HepG2 (cell line): ENCODE results near the gene VGLL4. TPM values are rescaled to one million over a fixed set of nuclear protein-coding genes. Genes with fewer than 3 reads are reported as not detected.

ENCODE experiments used
- ELF1 ChIP-seq: sonication (generic); formaldehyde crosslinking; IDR thresholded peaks from 2 replicates; pipeline ENCODE4 v1.4.0; 2020; ENCODE audit warnings: missing genetic modification reagents
- ETV6 ChIP-seq: sonication (generic); formaldehyde crosslinking; conservative IDR thresholded peaks from 2 replicates; pipeline ENCODE4 v1.4.0; 2020; ENCODE audit warnings: missing genetic modification reagents
- HOXA7 ChIP-seq: sonication (generic); formaldehyde crosslinking; IDR thresholded peaks from 2 replicates; pipeline ENCODE4 v1.8.1; 2022; ENCODE audit warnings: mild to moderate bottlenecking, missing genetic modification reagents, moderate library complexity
- JUN ChIP-seq: sonication (generic); formaldehyde crosslinking; IDR thresholded peaks from 2 replicates; pipeline ENCODE4 v1.4.0; 2020; ENCODE audit warnings: mild to moderate bottlenecking, missing genetic modification reagents
- KAT7 ChIP-seq: IDR thresholded peaks from 2 replicates; pipeline ENCODE4 v1.6.1; 2018; ENCODE audit warnings: borderline replicate concordance, missing compliant biosample characterization
- KLF12 ChIP-seq: sonication (generic); formaldehyde crosslinking; IDR thresholded peaks from 2 replicates; pipeline ENCODE4 v1.4.0; 2020; ENCODE audit warnings: missing genetic modification reagents, borderline replicate concordance
- MYPOP ChIP-seq: sonication (generic); formaldehyde crosslinking; IDR thresholded peaks from 2 replicates; pipeline ENCODE4 v1.8.1; 2023; ENCODE audit warnings: mild to moderate bottlenecking, moderate library complexity, missing genetic modification reagents
- NAIF1 ChIP-seq: sonication (generic); formaldehyde crosslinking; IDR thresholded peaks from 2 replicates; pipeline ENCODE4 v1.5.0; 2020; ENCODE audit warnings: mild to moderate bottlenecking, missing genetic modification reagents, borderline replicate concordance
- NONO ChIP-seq, 2 experiments: fragments of 450-650 bp in 1 of 2; sonication (generic) in 1 of 2; formaldehyde crosslinking in 1 of 2; IDR thresholded peaks in 1 of 2; conservative IDR thresholded peaks in 1 of 2; 2 replicates each; pipeline versions ENCODE4 v1.6.1 to v1.8.0; 2017 to 2022; ENCODE audit warnings: mild to moderate bottlenecking in 1 of 2, missing genetic modification reagents in 1 of 2, moderate library complexity in 1 of 2
- PHB2 ChIP-seq: fragments of 450-650 bp; IDR thresholded peaks from 2 replicates; pipeline ENCODE4 v1.6.1; 2018; ENCODE audit not compliant: partially characterized antibody
- PITX1 ChIP-seq: sonication (generic); formaldehyde crosslinking; IDR thresholded peaks from 2 replicates; pipeline ENCODE4 v1.5.1; 2020; ENCODE audit warnings: mild to moderate bottlenecking, missing genetic modification reagents
- PRPF4 ChIP-seq: fragments of 200-400 bp; formaldehyde crosslinking; IDR thresholded peaks from 2 replicates; pipeline ENCODE4 v1.6.1; 2016; ENCODE audit warnings: low read length, low read depth; ENCODE audit not compliant: poor library complexity, severe bottlenecking
- ZNF18 ChIP-seq: sonication (generic); formaldehyde crosslinking; IDR thresholded peaks from 2 replicates; pipeline ENCODE4 v1.8.0; 2022; ENCODE audit warnings: mild to moderate bottlenecking, missing genetic modification reagents; ENCODE audit not compliant: insufficient replicate concordance
- ZNF180 ChIP-seq: sonication (generic); formaldehyde crosslinking; IDR thresholded peaks from 2 replicates; pipeline ENCODE4 v1.4.0; 2020; ENCODE audit warnings: low read depth, missing genetic modification reagents, borderline replicate concordance
- ZNF547 ChIP-seq: sonication (generic); formaldehyde crosslinking; IDR thresholded peaks from 2 replicates; pipeline ENCODE4 v1.5.1; 2020; ENCODE audit warnings: mild to moderate bottlenecking, missing genetic modification reagents
- ZNF720 ChIP-seq: sonication (generic); formaldehyde crosslinking; IDR thresholded peaks from 2 replicates; pipeline ENCODE4 v1.4.0; 2020; ENCODE audit warnings: missing genetic modification reagents
- ZNF776 ChIP-seq: sonication (generic); formaldehyde crosslinking; IDR thresholded peaks from 2 replicates; pipeline ENCODE4 v1.4.0; 2020; ENCODE audit warnings: mild to moderate bottlenecking, missing genetic modification reagents
- ZNF792 ChIP-seq: IDR thresholded peaks from 2 replicates; pipeline ENCODE4 v1.6.1; 2016
- polyA plus RNA-seq, 8 experiments: library from polyadenylated mRNA; depleted of rRNA in 3 of 8; stranded (reverse) in 7 of 8; unstranded in 1 of 8; fragments of >200 nt; fragmentation: Illumina TruSeq in 4 of 8; extraction: Trizol in 4 of 8; gene quantifications; 2 replicates each; pipeline versions ENCODE4 v1.2.1 to v1.2.3, GENCODE V29; 2011 to 2016; ENCODE audit warnings: low read depth in 4 of 8, missing spikeins in 1 of 8, mixed read lengths in 1 of 8; ENCODE audit not compliant: insufficient read depth in 1 of 8
- total RNA-seq, 5 experiments: library from RNA; depleted of rRNA; stranded (reverse); fragments of >200 nt; fragmentation: Illumina TruSeq; extraction: Trizol; gene quantifications; 2 replicates each; pipeline ENCODE4 v1.2.3, GENCODE V29; 2016; ENCODE audit warnings: low read depth in 1 of 5
- TF ChIP-seq, protein P1 (sequence below): sonication (generic); formaldehyde crosslinking; IDR thresholded peaks from 2 replicates; pipeline ENCODE4 v1.5.0; 2020; ENCODE audit warnings: missing genetic modification reagents
- TF ChIP-seq, protein P2 (sequence below): sonication (generic); formaldehyde crosslinking; IDR thresholded peaks from 2 replicates; pipeline ENCODE4 v1.4.0; 2020; ENCODE audit warnings: mild to moderate bottlenecking, missing genetic modification reagents
- TF ChIP-seq, protein P3 (sequence below): sonication (generic); formaldehyde crosslinking; IDR thresholded peaks from 2 replicates; pipeline ENCODE4 v1.5.0; 2020; ENCODE audit warnings: mild to moderate bottlenecking, missing genetic modification reagents

Gene VGLL4
- total and polyA plus RNA-seq, 2 of the 13 experiments (the other 11 are each of a cell fraction or from before 2014, with no cell fraction given) = 23.2 to 39.0 TPM

- no peak for TF ChIP-seq PRPF4
- no peak for TF ChIP-seq HOXA7 (CRISPR knock-in tag)
- TF ChIP-seq NONO (IDR thresholded peaks at IDR 0.05) = no peak
- no peak for TF ChIP-seq NONO (CRISPR knock-in tag; conservative IDR thresholded peaks at IDR 0.05)
- no peak for TF ChIP-seq ZNF776 (CRISPR knock-in tag)
- TF ChIP-seq KAT7 (CRISPR knock-in tag) = peak; percentile 62; the same call in 1 of the 2 replicates
- TF ChIP-seq PITX1 (CRISPR knock-in tag) = 0 out of 2 replicates have a peak, but pooled peaks have one; percentile 48
- TF ChIP-seq, protein P1, sequence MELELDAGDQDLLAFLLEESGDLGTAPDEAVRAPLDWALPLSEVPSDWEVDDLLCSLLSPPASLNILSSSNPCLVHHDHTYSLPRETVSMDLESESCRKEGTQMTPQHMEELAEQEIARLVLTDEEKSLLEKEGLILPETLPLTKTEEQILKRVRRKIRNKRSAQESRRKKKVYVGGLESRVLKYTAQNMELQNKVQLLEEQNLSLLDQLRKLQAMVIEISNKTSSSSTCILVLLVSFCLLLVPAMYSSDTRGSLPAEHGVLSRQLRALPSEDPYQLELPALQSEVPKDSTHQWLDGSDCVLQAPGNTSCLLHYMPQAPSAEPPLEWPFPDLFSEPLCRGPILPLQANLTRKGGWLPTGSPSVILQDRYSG (CRISPR knock-in tag) = no peak
- no peak; the same call in 1 of the 2 replicates for TF ChIP-seq ELF1 (CRISPR knock-in tag)
- no peak for TF ChIP-seq MYPOP (CRISPR knock-in tag)
- TF ChIP-seq JUN (CRISPR knock-in tag) = no peak
- no peak for TF ChIP-seq ZNF18 (CRISPR knock-in tag)
- TF ChIP-seq, protein P2, sequence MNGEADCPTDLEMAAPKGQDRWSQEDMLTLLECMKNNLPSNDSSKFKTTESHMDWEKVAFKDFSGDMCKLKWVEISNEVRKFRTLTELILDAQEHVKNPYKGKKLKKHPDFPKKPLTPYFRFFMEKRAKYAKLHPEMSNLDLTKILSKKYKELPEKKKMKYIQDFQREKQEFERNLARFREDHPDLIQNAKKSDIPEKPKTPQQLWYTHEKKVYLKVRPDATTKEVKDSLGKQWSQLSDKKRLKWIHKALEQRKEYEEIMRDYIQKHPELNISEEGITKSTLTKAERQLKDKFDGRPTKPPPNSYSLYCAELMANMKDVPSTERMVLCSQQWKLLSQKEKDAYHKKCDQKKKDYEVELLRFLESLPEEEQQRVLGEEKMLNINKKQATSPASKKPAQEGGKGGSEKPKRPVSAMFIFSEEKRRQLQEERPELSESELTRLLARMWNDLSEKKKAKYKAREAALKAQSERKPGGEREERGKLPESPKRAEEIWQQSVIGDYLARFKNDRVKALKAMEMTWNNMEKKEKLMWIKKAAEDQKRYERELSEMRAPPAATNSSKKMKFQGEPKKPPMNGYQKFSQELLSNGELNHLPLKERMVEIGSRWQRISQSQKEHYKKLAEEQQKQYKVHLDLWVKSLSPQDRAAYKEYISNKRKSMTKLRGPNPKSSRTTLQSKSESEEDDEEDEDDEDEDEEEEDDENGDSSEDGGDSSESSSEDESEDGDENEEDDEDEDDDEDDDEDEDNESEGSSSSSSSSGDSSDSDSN (CRISPR knock-in tag) = no peak
- TF ChIP-seq PHB2 = no peak
- TF ChIP-seq, protein P3, sequence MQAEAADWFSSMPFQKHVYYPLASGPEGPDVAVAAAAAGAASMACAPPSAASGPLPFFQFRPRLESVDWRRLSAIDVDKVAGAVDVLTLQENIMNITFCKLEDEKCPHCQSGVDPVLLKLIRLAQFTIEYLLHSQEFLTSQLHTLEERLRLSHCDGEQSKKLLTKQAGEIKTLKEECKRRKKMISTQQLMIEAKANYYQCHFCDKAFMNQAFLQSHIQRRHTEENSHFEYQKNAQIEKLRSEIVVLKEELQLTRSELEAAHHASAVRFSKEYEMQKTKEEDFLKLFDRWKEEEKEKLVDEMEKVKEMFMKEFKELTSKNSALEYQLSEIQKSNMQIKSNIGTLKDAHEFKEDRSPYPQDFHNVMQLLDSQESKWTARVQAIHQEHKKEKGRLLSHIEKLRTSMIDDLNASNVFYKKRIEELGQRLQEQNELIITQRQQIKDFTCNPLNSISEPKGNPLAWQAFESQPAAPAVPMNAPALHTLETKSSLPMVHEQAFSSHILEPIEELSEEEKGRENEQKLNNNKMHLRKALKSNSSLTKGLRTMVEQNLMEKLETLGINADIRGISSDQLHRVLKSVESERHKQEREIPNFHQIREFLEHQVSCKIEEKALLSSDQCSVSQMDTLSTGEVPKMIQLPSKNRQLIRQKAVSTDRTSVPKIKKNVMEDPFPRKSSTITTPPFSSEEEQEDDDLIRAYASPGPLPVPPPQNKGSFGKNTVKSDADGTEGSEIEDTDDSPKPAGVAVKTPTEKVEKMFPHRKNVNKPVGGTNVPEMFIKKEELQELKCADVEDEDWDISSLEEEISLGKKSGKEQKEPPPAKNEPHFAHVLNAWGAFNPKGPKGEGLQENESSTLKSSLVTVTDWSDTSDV (CRISPR knock-in tag) = no peak
- TF ChIP-seq ZNF792 (CRISPR knock-in tag) = peak; percentile 55
- no peak for TF ChIP-seq ZNF547 (CRISPR knock-in tag)
- TF ChIP-seq ZNF720 (CRISPR knock-in tag) = no peak
- no peak for TF ChIP-seq ZNF180
- TF ChIP-seq ETV6 (CRISPR knock-in tag) = no peak
- no peak for TF ChIP-seq KLF12 (CRISPR knock-in tag)
- TF ChIP-seq NAIF1 = no peak
Observed at GRCh38 chr3:11618904-11619303, 24.8 kb downstream of the VGLL4 start (continued).
